A549 treated with ZK216348 at 1 μM for 4 hours (cell line): ENCODE measurements around the gene PCDHGB2. TPM values are rescaled to one million over a fixed set of nuclear protein-coding genes. Genes with fewer than 3 reads are reported as not detected.

Source experiments
- total RNA-seq: library from RNA; stranded (reverse); fragments of 200-300 nt; extraction: Qiagen RNA extraction; gene quantifications from 5 replicates; pipeline ENCODE4 v1.2.3, GENCODE V29; 2022; ENCODE audit warnings: low read depth

Gene PCDHGB2
- total RNA-seq = 0.11 to 0.17 TPM (median 0.15 TPM) in 3 of 5 replicates, not detected in the others

DNA sequence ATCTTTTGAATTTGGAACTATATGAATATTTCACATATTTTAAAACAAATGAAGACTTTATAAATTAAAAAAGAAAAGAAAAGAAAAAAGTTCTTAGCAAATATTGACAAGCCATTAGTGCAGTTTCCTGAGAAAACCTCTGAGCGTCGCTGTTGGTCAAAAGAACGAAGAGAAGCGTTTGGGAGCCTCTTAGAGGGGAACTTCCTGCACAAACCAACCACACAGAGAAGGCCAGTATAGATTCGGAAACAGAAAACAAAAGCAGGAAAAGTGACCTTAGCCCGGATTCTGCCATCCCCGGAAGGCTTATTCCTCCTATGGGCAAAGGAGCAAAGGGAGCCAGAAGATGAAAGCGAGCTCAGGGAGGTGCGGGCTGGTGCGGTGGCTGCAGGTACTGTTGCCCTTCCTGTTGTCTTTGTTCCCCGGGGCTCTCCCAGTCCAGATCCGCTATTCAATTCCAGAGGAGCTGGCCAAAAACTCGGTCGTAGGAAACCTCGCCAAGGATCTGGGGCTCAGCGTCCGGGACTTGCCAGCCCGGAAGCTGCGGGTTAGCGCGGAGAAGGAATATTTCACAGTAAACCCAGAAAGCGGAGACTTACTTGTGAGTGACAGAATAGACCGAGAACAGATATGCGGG lies at the start of gene PCDHGB2:
PCDHGB2 (plus strand) TSS at position 205 of the 637 bp plus-strand sequence; CDS start at position 347, 142 bp downstream.

DNA sequence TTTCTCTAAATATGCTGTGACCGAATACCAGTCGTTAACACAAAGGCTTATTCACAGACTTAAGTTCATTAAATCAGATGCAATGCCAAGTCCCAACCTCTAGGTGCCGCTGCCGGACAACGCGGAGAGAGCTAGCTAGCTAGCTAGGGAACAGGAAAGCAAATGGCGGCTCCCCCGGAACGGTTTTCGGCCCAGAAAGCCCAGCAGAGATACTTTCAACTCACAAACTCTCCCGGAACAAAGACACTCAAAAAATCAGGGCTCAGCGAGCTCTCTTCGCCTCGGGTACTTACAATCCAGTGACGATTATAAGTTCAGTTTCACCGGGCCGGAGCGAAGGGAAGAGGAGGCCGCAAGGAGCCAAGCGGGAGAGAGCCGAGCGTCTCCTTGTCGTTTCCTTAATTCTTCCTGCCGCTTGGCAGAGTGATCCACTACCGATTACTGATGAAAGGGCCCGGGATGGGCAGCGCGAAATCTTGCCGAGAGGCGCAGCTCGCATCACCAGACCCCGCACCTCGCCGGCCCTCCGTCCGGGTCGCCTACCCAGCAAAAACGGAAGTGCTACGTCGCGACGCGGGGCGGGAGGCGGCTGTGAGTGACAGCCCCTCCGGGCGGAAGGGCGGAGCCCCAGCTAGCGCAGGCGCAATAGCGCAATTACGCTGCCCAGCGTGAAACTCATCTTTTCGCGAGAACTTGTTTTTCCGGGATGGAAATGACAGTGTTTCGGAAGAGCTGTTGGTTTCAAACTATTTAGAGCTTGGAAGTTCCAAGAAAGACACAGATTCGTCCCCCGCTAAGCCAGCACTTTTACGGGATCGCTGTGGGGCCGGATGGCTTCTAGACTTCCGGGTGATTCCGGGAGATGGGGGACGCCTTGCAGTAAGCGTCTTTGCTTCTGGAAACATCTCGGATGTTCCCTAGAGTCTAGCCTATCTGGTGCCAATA lies 39.3 kb upstream of the PCDHGB2 start, which contains the start of gene TAF7:
TAF7 (minus strand) TSS at position 560 of the 945 bp plus-strand sequence. CDS start 740 bp downstream, outside the sequence.

DNA sequence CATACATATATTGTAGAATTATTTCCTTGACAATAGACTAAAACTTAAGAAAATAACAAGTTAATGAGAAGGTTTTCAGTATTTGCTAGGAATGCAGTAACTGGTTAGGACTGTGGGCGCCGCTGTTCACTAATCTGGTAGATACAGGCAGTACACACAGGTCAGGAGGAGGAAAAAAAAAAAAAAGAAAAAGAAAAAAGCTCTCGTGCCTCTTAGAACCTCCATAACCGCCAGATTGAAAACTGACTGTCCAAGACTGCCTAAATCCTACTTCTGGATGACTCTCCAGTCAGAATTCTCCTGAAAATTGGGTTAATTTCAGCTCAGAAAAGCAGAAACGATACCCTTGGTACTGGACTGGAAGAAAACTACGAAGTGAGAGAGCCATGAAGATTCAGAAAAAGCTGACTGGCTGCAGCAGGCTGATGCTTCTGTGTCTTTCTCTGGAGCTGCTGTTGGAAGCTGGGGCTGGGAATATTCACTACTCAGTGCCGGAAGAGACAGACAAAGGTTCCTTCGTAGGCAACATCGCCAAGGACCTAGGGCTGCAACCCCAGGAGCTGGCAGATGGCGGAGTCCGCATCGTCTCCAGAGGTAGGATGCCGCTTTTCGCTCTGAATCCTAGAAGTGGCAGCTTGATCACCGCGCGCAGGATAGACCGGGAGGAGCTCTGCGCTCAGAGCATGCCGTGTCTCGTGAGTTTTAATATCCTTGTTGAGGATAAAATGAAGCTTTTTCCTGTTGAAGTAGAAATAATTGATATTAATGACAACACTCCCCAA lies 29.3 kb upstream of the PCDHGB2 start, which contains the start of gene PCDHGA1:
PCDHGA1 (plus strand) TSS at position 216 of the 782 bp plus-strand sequence.

DNA sequence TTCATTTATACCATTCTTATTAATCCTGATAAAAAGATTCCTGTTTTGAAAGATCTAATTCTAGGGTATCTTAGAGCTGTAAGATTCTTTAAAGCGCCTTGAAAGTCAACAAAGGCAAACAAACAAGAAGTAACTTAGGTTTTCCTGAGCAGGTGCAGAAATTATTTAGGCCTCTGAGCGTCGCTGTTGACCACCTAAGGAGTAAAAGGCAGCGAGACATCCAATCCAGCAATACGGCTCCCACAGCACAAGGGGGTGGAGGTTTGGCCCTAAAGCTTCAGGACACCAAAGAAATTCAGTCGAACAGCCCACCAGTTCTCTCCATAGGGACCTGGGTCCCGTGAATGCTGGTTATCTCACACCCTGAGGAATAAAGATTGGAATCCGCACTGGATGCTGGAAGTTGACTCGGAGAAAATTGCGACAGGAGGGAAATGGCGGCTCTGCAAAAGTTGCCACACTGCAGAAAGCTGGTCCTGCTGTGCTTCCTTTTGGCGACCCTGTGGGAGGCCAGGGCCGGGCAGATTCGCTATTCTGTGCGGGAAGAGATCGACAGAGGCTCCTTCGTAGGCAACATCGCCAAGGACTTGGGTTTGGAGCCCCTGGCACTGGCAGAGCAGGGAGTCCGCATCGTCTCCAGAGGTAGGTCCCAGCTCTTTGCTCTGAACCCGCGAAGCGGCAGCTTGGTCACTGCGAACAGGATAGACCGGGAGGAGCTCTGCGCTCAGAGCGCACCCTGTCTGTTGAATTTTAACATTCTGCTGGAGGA lies 21.1 kb upstream of the PCDHGB2 start, which contains the start of gene PCDHGA2:
PCDHGA2 (plus strand) TSS at position 223 of the 769 bp plus-strand sequence.

DNA sequence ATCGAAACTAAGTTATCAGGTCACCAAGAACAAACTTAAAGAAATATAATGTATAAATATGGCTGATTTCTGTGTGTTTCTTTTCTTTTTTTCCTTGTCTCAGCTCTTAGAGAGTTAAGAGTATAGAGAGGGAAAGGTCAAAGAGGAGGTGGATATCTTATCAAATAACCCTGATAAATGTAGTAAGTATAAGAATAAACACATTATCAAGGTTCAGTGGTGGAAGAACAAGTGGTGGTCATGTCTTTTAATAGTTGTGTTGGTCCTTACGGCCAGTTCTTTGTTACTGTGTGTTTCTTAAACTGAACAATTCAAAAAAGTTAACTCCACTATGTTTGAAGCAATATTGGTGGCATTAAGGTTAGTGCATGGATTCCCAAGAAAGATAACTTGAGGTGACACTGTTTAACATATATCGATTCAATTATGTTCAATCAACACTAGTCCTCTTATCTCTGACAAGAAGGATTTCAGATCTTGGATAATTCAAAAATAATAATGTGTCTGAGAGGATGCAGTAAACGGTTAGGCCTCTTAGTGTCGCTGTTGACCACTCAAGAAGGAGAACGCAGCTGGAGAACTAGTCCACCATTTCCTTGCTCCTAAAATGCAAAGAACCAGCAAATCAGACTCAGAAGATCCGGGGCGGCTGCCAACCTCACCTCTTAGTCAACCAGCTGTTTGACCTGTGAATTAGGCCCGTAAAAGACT lies 16.4 kb upstream of the PCDHGB2 start, which contains the start of gene PCDHGA3:
PCDHGA3 (plus strand) TSS at position 588 of the 711 bp plus-strand sequence. CDS start 205 bp downstream, outside the sequence.

DNA sequence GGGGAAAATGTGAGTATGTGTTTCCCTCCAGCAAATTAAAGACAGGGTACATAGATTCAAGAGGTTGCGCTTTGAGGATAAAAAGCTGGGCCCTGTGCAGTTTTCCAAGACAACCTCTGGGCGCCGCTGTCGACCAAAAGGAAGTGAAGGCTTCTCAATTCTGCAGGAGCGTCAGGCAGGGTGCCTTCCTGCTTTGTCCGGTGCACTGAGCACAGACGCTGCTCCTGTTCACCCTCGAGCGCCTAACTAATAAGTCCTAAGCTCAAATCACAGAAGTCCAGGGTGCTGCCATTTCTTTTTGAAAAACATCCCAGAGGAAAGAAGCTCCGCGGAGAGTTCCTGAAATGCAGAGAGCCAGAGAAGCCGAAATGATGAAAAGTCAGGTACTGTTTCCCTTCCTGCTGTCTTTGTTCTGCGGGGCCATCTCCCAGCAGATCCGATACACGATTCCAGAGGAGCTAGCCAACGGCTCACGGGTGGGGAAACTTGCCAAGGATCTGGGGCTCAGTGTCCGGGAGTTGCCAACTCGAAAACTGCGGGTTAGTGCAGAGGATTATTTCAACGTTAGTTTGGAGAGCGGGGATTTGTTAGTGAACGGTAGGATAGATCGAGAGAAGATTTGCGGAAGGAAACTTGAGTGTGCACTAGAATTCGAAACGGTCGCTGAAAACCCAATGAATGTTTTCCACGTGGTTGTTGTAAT lies 9.7 kb upstream of the PCDHGB2 start, which contains the start of gene PCDHGB1:
PCDHGB1 (plus strand) TSS at position 183 of the 703 bp plus-strand sequence; CDS start at position 345, 162 bp downstream.

DNA sequence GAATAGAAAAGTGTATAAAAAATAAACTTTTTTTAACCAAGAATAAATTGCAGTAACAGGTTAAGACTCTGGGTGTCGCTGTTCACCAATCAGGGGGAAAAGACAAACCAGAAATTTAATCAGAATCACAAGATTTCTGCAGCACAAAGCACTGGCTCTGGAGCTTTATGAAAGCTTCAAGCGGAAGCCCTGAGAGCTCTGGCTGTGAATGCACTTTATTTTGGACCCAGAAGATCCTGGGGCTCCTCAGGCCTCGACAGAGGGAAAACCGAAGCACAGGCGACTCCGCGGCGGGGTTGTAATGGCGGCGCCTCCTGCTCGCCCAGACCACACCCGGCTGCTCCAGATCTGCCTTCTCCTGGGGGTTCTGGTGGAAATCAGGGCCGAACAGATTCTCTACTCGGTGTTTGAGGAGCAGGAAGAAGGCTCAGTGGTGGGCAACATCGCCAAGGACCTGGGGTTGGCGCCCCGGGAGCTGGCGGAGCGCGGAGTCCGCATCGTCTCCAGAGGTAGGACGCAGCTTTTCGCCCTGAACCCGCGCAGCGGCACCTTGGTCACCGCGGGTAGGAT lies 4.8 kb upstream of the PCDHGB2 start, which contains the start of gene PCDHGA4:
PCDHGA4 (plus strand) TSS at position 122 of the 570 bp plus-strand sequence; CDS start at position 209, 87 bp downstream.

DNA sequence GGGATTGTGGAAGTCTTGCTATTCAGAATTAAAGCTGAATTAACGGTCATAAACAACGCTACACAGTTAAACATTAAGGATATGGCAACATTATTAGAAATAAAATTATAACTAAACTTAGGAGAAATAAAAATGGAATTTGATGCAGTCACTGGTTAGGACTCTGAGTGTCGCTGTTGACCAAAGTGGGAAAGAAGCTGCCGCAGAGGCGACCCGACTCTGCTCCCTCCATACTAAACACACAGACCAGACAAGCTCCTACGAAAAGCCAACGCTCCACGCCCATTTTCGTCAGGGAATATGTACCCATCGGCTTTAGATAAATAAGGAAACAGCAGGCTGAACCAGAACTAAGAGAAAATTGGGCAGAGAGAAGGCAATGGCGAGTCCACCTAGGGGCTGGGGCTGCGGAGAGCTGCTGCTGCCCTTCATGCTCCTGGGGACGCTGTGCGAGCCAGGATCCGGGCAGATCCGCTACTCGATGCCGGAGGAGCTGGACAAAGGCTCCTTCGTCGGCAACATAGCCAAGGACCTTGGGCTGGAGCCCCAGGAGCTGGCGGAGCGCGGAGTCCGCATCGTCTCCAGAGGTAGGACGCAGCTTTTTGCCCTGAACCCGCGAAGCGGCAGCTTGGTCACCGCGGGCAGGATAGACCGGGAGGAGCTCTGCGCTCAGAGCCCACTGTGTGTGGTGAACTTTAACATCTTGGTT lies 4.3 kb downstream of the PCDHGB2 start, which contains the start of gene PCDHGA5:
PCDHGA5 (plus strand) TSS at position 211 of the 709 bp plus-strand sequence; CDS start at position 380, 169 bp downstream.

DNA sequence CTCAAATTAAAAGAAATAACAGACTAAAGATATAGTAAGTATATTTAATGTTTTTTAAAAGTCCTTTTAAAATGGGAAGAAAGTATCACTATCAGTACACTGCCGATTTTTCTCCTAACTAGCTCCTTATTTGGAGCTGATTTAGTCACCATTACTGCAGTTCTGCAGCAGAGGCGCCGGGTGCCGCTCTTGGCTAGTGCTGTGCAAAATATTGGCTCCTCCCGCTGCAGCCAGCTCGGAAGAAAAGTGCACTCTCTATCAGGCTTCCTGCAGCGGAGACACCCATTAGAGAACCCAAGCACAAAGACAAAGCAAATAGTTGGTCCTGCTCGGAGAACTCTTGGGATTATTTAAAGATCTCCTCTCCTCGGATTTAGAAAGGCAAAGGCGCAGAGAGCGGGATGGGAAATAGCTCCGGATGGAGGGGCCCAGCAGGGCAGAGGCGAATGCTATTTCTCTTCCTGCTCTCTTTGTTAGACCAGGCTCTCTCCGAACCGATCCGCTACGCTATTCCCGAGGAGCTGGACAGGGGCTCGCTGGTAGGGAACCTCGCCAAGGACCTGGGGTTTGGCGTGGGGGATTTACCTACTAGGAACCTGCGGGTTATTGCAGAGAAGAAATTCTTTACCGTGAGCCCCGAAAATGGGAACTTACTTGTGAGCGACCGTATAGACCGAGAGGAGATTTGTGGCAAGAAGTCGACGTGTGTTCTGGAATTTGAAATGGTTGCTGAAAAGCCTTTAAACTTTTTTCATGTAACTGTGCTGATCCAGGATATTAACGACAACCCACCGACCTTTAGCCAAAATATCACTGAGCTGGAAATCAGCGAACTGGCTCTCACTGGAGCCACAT lies 10.4 kb downstream of the PCDHGB2 start, which contains the start of gene PCDHGB3:
PCDHGB3 (plus strand) TSS at position 249 of the 855 bp plus-strand sequence; CDS start at position 402, 153 bp downstream.

DNA sequence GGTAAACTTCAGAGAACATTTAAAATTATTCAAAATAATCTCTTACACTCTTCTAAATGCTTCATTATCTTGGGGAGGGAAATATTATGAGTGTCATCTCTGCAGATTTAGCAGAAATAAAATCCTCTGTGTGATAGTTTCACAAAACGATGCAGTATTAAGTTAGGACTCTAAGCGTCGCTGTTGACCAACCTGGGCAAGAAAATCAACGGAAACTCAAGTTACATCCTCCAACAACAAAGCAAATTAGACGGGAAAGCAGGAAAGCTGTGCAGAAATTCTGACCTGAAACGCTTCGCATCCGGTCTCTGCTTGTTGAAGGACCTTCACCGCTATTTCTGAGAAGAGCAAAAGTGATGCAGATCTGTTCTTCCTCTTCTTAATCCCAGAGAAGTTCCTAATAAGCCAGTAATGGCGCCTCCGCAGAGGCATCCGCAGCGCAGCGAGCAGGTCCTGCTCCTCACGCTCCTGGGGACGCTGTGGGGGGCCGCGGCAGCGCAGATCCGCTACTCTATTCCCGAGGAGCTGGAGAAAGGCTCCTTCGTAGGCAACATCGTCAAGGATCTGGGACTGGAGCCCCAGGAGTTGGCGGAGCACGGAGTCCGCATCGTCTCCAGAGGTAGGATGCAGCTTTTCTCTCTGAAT lies 14.0 kb downstream of the PCDHGB2 start, which contains the start of gene PCDHGA6:
PCDHGA6 (plus strand) TSS at position 219 of the 645 bp plus-strand sequence; CDS start at position 412, 193 bp downstream.

DNA sequence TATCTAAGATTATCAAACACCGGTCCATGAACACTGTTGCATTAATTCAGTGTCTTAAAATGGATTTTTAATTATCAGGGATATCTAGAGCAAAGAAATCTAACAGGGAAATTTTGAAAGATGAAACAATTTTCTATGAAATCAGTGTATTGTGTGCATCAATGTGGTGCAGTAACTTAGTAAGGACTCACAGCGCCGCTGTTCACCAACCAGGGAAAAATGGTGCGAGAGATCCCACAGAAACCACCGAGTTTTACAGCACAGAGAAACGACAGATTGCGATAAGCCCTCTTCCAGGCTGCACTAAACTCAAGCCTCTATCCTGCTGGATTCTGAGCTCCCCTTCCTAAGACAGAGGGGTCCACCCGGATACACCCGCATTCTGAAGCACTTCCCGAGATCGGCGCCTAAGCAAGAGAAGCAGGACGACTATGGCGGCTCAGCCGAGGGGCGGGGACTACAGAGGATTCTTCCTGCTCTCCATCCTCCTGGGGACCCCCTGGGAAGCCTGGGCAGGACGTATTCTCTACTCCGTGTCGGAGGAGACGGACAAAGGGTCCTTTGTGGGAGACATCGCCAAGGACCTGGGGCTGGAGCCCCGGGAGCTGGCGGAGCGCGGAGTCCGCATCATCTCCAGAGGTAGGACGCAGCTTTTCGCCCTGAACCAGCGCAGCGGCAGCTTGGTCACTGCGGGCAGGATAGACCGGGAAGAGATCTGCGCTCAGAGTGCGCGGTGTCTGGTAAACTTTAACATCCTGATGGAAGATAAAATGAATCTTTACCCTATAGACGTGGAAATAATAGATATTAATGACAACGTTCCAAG lies 22.9 kb downstream of the PCDHGB2 start, which contains the start of gene PCDHGA7:
PCDHGA7 (plus strand) TSS at position 274 of the 826 bp plus-strand sequence; CDS start at position 432, 158 bp downstream.

DNA sequence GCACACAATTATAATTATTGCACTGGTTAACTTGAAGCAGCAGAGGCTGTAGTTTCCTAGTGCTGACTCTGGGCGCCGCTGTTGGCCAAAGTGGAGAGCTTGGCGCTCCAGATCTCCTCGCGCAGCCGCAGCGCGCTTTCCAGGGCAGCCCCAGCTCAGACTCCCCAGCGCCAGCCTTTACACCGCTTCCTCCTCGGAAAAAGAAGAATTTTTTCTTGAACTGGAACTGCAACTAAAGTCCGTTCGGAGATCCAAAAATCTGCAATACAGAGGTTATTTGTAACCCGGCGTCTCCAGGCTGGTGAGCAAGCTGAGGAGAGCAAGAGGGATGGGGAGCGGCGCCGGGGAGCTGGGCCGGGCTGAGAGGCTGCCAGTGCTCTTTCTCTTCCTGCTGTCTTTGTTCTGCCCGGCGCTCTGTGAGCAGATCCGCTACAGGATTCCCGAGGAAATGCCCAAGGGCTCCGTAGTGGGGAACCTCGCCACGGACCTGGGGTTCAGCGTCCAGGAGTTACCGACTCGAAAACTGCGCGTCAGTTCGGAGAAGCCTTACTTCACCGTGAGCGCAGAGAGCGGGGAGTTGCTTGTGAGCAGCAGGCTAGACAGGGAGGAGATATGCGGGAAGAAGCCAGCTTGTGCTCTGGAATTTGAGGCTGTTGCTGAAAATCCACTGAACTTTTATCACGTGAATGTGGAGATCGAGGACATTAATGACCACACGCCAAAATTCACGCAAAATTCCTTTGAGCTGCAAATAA lies 27.9 kb downstream of the PCDHGB2 start, which contains the start of gene PCDHGB4:
PCDHGB4 (plus strand) TSS at position 142 of the 755 bp plus-strand sequence; CDS start at position 329, 187 bp downstream.

DNA sequence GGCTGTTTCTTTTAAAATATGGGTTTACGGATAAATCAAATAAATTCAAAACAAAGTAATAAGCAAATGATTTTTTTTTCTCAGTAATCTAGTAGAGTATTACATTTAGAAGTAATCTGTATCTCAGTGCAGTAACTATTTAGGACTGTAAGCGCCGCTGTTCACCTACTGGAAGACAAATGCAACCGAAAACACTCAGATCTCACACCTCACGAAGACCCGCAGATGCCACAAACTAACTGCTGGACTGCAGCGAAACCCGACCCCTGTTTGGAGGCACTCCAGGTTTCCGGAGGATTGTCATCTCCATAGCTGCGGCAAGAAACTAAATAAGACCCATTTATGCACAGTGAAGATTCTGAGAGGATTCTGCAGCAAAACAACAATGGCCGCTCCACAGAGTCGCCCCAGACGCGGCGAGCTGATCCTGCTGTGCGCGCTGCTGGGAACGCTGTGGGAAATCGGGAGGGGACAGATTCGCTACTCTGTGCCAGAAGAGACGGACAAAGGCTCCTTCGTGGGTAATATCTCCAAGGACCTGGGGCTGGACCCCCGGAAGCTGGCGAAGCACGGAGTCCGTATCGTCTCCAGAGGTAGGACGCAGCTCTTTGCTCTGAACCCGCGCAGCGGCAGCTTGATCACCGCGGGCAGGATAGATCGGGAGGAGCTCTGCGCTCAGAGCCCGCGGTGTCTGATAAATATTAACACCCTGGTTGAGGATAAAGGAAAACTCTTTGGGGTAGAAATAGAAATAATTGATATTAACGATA lies 32.8 kb downstream of the PCDHGB2 start, which contains the start of gene PCDHGA8:
PCDHGA8 (plus strand) TSS at position 205 of the 770 bp plus-strand sequence; CDS start at position 386, 181 bp downstream.

